A673 (cell line): ENCODE results near the gene SPTLC2. TPM values are rescaled to one million over a fixed set of nuclear protein-coding genes. Genes with fewer than 3 reads are reported as not detected.

Source experiments
- BruUV-seq: library from RNA; stranded (reverse); fragments of 400-500 nt; replicated peaks from 2 replicates; lab custom pipeline; 2021; lab: Mats Ljungman, UMichigan
- CTCF ChIA-PET: fragments of 300-600 bp; sonication (Branson Sonifier 250); formaldehyde crosslinking; loops from one replicate; lab custom pipeline; 2022; ENCODE audit warnings: antibody characterized with exemption; lab: Charles Lee
- POLR2A ChIA-PET: fragments of 300-600 bp; sonication (Branson Sonifier 250); formaldehyde crosslinking; loops from one replicate; lab custom pipeline; 2022; ENCODE audit warnings: antibody characterized with exemption; ENCODE audit not compliant: low non-redundant PET; lab: Charles Lee
- DNase-seq: peaks from one replicate; pipeline ENCODE4 v3.0.0-alpha.2; 2015; ENCODE audit warnings: low spot score
- H3K27ac ChIP-seq: fragments of 200-600 bp; sonication (generic); 2 replicates; pipeline ENCODE4 v1.5.1; 2016; ENCODE audit warnings: mixed run types, low read depth, mild to moderate bottlenecking, mixed read lengths, antibody characterized with exemption, low read length; ENCODE audit not compliant: poor library complexity, severe bottlenecking
- H3K27me3 ChIP-seq: fragments of 200-600 bp; sonication (generic); replicated peaks from 2 replicates; pipeline ENCODE4 v1.6.1; 2017; ENCODE audit warnings: mixed run types, low read depth, mild to moderate bottlenecking, mixed read lengths, antibody characterized with exemption, low read length; ENCODE audit not compliant: insufficient read depth, poor library complexity
- H3K36me3 ChIP-seq: fragments of 200-600 bp; sonication (generic); 2 replicates; pipeline ENCODE4 v1.6.1; 2016; ENCODE audit warnings: mixed run types, mild to moderate bottlenecking, mixed read lengths, antibody characterized with exemption, low read length; ENCODE audit not compliant: insufficient read depth, poor library complexity, severe bottlenecking
- H3K4me1 ChIP-seq: fragments of 200-600 bp; sonication (generic); 2 replicates; pipeline ENCODE4 v1.6.1; 2017; ENCODE audit warnings: mixed run types, mild to moderate bottlenecking, mixed read lengths, antibody characterized with exemption, low read length; ENCODE audit not compliant: insufficient read depth, poor library complexity, severe bottlenecking
- H3K4me3 ChIP-seq: fragments of 200-600 bp; sonication (generic); 2 replicates; pipeline ENCODE4 v1.5.1; 2016; ENCODE audit warnings: low read depth, mixed run types, mild to moderate bottlenecking, mixed read lengths, low read length; ENCODE audit not compliant: poor library complexity, severe bottlenecking
- H3K9me3 ChIP-seq: fragments of 200-600 bp; sonication (generic); 2 replicates; pipeline ENCODE4 v1.6.1; 2016; ENCODE audit warnings: mixed run types, low read depth, mild to moderate bottlenecking, mixed read lengths, antibody characterized with exemption, low read length; ENCODE audit not compliant: poor library complexity, severe bottlenecking
- EZH2 ChIP-seq: fragments of 200-600 bp; sonication (generic); IDR thresholded peaks from 2 replicates; pipeline ENCODE4 v1.6.1; 2017; ENCODE audit warnings: borderline replicate concordance, low read depth, mild to moderate bottlenecking, mixed read lengths, antibody characterized with exemption, low read length; ENCODE audit not compliant: poor library complexity, severe bottlenecking
- intact Hi-C: fragments of 100-400 bp; cut with micrococcal nuclease; formaldehyde crosslinking; loops from one replicate; pipeline ENCODE4 v1.10.0; 2022; ENCODE audit not compliant: unreplicated experiment
- total RNA-seq: library from RNA; stranded (reverse); gene quantifications from 2 replicates; pipeline ENCODE4 v1.2.3, GENCODE V29; 2021
- TF ChIP-seq, protein P1 (sequence below): fragments of 300-800, 200-600 bp; sonication (generic); conservative IDR thresholded peaks from 2 replicates; pipeline ENCODE4 v1.5.1; 2017; ENCODE audit warnings: low read depth, mild to moderate bottlenecking, antibody characterized with exemption, low read length, moderate library complexity, mixed read lengths

SPTLC2 gene
- total RNA-seq, 1 experiment from 2014 or later, result 17.3 TPM

GRCh38 chr14:77580477-77580876 is 36.0 kb downstream of the SPTLC2 start:
- H3K4me1 ChIP-seq, result peaks cover 55% of the 10 kb centered on the region
- H3K36me3 ChIP-seq, result peaks cover under 1% of the 10 kb centered on the region
- no TSS peak for BruUV-seq
- POLR2A ChIA-PET, result interaction anchor here (0.7 kb wide), 1 partner anchor 35 kb away, joined by 4 read pairs; no protein-coding TSS in a partner anchor
- no peak for TF ChIP-seq EZH2
- TF ChIP-seq, protein P1, sequence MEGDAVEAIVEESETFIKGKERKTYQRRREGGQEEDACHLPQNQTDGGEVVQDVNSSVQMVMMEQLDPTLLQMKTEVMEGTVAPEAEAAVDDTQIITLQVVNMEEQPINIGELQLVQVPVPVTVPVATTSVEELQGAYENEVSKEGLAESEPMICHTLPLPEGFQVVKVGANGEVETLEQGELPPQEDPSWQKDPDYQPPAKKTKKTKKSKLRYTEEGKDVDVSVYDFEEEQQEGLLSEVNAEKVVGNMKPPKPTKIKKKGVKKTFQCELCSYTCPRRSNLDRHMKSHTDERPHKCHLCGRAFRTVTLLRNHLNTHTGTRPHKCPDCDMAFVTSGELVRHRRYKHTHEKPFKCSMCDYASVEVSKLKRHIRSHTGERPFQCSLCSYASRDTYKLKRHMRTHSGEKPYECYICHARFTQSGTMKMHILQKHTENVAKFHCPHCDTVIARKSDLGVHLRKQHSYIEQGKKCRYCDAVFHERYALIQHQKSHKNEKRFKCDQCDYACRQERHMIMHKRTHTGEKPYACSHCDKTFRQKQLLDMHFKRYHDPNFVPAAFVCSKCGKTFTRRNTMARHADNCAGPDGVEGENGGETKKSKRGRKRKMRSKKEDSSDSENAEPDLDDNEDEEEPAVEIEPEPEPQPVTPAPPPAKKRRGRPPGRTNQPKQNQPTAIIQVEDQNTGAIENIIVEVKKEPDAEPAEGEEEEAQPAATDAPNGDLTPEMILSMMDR, result no peak
- H3K9me3 ChIP-seq, result no peaks in the 10 kb centered on the region
- peak overlapping the region; percentile 17 for H3K4me3 ChIP-seq
- H3K27ac ChIP-seq, result peak overlapping the region; percentile 57
- H3K27me3 ChIP-seq, result no peaks in the 10 kb centered on the region
- DNase-seq, result peak; percentile 16
- CTCF ChIA-PET, result interaction anchor here (0.6 kb wide), 1 partner anchor 27 kb away, joined by 3 read pairs; no protein-coding TSS in a partner anchor
- intact Hi-C loops, result no loop called here

DNA sequence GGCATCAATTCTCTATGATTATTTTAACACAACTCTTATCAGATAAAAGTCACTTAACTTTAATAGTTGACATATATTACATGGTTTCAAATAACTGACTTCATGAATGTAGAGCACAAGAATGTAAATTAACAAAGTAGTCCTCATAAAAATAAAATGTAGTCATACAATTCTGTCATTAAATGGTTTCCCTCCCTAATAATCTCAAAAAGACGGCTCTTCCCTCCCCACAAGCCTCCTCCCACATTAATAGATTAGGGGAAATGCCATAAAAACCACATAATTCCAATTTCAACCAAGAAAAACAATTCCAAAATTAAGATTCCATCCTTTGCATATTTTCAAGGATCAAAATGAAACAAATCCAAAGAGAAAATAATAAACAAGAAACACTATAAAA is 36.7 kb downstream of the SPTLC2 start:
- no peak for DNase-seq
- POLR2A ChIA-PET, result no interaction called here
- Histone ChIP-seq H3K27me3 (no peaks in the 10 kb centered on the region), H3K4me1 (peaks cover 49% of the 10 kb centered on the region), H3K9me3 (no peaks in the 10 kb centered on the region), H3K27ac (no peak overlapping the region), H3K36me3 (peaks cover 4% of the 10 kb centered on the region), H3K4me3 (no peak overlapping the region)
- intact Hi-C loops, result no loop called here
- no TSS peak for BruUV-seq
- CTCF ChIA-PET, result no interaction called here
- TF ChIP-seq, protein P1, result no peak
- no peak for TF ChIP-seq EZH2

DNA sequence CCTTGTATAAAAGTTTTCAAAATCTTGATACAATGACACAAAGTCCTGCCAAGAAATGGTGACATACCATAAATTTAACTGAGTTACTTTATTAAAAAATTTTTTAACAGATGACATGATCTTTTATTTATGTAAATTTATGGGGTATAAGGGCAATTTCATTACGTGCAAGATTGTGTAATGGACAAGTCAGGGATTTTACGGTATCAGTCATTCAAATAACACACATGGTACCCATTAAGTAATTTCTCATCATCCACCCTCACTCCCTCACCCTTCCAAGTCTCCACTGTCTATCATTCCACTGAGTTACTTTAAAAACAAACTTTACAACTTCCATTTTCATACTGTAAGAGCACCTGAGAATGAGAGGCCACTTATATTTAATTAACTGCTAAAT is 37.4 kb downstream of the SPTLC2 start:
- H3K36me3 ChIP-seq, result peaks cover 4% of the 10 kb centered on the region
- H3K9me3 ChIP-seq, result no peaks in the 10 kb centered on the region
- CTCF ChIA-PET, result no interaction called here
- TF ChIP-seq EZH2, result no peak
- TF ChIP-seq, protein P1, result no peak
- no peak for DNase-seq
- no TSS peak for BruUV-seq
- intact Hi-C loops, result no loop called here
- POLR2A ChIA-PET, result no interaction called here
- no peak overlapping the region for H3K27ac ChIP-seq
- no peaks in the 10 kb centered on the region for H3K27me3 ChIP-seq
- H3K4me1 ChIP-seq, result peaks cover 42% of the 10 kb centered on the region
- H3K4me3 ChIP-seq, result no peak overlapping the region
